RCC 7860 (cell line): ENCODE measurements around the gene KLHL18.
"Not testable (repeated sequence)": the region's sequence is repeated elsewhere in the genome, so short reads cannot be mapped to it uniquely, and the experiment has no call there.

ENCODE experiments used
- DNase-seq: peaks from one replicate; pipeline ENCODE4 v3.0.0-alpha.2; 2015; ENCODE audit warnings: low spot score
- FAIRE-seq: peaks from 2 replicates; lab custom pipeline; 2012; peaks lifted over from hg19 to GRCh38; lab: Jason Lieb, UNC

Gene KLHL18

GRCh38 chr3:47355010-47355409 is 72.3 kb downstream of the KLHL18 start:
- no peak for FAIRE-seq

GRCh38 chr3:47356201-47356600 is 73.5 kb downstream of the KLHL18 start:
- DNase-seq (no peak), FAIRE-seq (no peak)

More at GRCh38 chr3:47355010-47355409, 72.3 kb downstream of the KLHL18 start:
- no peak for DNase-seq

GRCh38 chr3:47359323-47359722 is 76.6 kb downstream of the KLHL18 start:
- FAIRE-seq (no peak), DNase-seq (no peak)

GRCh38 chr3:47360110-47360517 is 77.4 kb downstream of the KLHL18 start:
- not testable (repeated sequence) for FAIRE-seq
- peak; percentile 36 for DNase-seq

- DNase-seq: no peak
- no peak for FAIRE-seq
These were observed 80.0 kb downstream of the KLHL18 start for GRCh38 chr3:47362701-47363100.

GRCh38 chr3:47365213-47366153 is 82.7 kb downstream of the KLHL18 start:
- DNase-seq (no peak), FAIRE-seq (no peak)

GRCh38 chr3:47366833-47367232 is 84.1 kb downstream of the KLHL18 start:
- DNase-seq: no peak
- FAIRE-seq: no peak

GRCh38 chr3:47367631-47368030 is 84.9 kb downstream of the KLHL18 start:
- no peak for DNase-seq
- FAIRE-seq: no peak

- not testable (repeated sequence) for FAIRE-seq, DNase-seq
These were observed 87.3 kb downstream of the KLHL18 start for GRCh38 chr3:47370020-47370419.

GRCh38 chr3:47370887-47371697 is 88.3 kb downstream of the KLHL18 start:
- no peak for DNase-seq
- FAIRE-seq: no peak

- FAIRE-seq: no peak
- DNase-seq: no peak
These were observed 91.8 kb downstream of the KLHL18 start for GRCh38 chr3:47374587-47374986.

- FAIRE-seq (no peak), DNase-seq (no peak)
These were observed 93.6 kb downstream of the KLHL18 start for GRCh38 chr3:47376393-47376792.

GRCh38 chr3:47377186-47377585 is 94.4 kb downstream of the KLHL18 start:
- no peak for DNase-seq
- FAIRE-seq: no peak

- no peak for DNase-seq
- FAIRE-seq: no peak
These were observed 96.1 kb downstream of the KLHL18 start for GRCh38 chr3:47378869-47379268.

- FAIRE-seq (no peak), DNase-seq (no peak)
These were observed 96.7 kb downstream of the KLHL18 start for GRCh38 chr3:47379411-47379899.

GRCh38 chr3:47380026-47380600 is 97.4 kb downstream of the KLHL18 start:
- no peak for DNase-seq
- FAIRE-seq: no peak

- DNase-seq: peak; percentile 95
- peak; percentile 78 for FAIRE-seq
These were observed 98.0 kb downstream of the KLHL18 start, which contains the start of gene PTPN23 for GRCh38 chr3:47380601-47381316. Gene PTPN23 (plus strand): TSS chr3:47381021. CDS start chr3:47381097, 76 bp downstream.

GRCh38 chr3:47381317-47382157 is 98.8 kb downstream of the KLHL18 start:
- DNase-seq (peak; percentile 73), FAIRE-seq (no peak)

GRCh38 chr3:47384425-47384824 is 101.7 kb downstream of the KLHL18 start:
- FAIRE-seq (no peak), DNase-seq (no peak)
